ENCODE results near the gene SPATS2L. TPM values are rescaled to one million over a fixed set of nuclear protein-coding genes. Genes with fewer than 3 reads are reported as not detected.

The SPATS2L gene
- total RNA-seq, 1 experiment from 2014 or later = 112 TPM

- H3K9me3 Mint-ChIP-seq = peaks cover 13% of the 10 kb centered on the region
- POLR2A ChIA-PET = no interaction called here
- TF ChIP-seq NFE2L1 (CRISPR knock-in tag; IDR thresholded peaks at IDR 0.05) (no peak), JUN (CRISPR knock-in tag; IDR thresholded peaks at IDR 0.05) (no peak), FOXP1 (CRISPR knock-in tag; IDR thresholded peaks at IDR 0.05; ENCODE audit: borderline replicate concordance) (no peak), ZNF532 (CRISPR knock-in tag; IDR thresholded peaks at IDR 0.05; ENCODE audit: borderline replicate concordance) (no peak), ZNF423 (CRISPR knock-in tag; IDR thresholded peaks at IDR 0.05) (no peak)
- H3K27me3 Mint-ChIP-seq (ENCODE audit: low read depth) = no peaks in the 10 kb centered on the region
- CTCF ChIA-PET = no interaction called here
- H3K36me3 Mint-ChIP-seq = peaks cover 17% of the 10 kb centered on the region
- H3K27ac Mint-ChIP-seq = no peak overlapping the region
- peaks cover 9% of the 10 kb centered on the region for H3K4me1 Mint-ChIP-seq
- ATAC-seq (no peak), DNase-seq (ENCODE audit: low spot score) (no peak)
- no peak overlapping the region for H3K4me3 Mint-ChIP-seq
These were observed 181.7 kb downstream of the SPATS2L start for GRCh38 chr2:200488169-200488568.

- no peak overlapping the region for H3K27ac Mint-ChIP-seq
- no peaks in the 10 kb centered on the region for H3K4me1 Mint-ChIP-seq
- H3K27me3 Mint-ChIP-seq (ENCODE audit: low read depth) = no peaks in the 10 kb centered on the region
- no peak overlapping the region for H3K4me3 Mint-ChIP-seq
- TF ChIP-seq SMAD4 (CRISPR knock-in tag; IDR thresholded peaks at IDR 0.05) (no peak), TP53 (CRISPR knock-in tag; IDR thresholded peaks at IDR 0.05) (no peak), ZSCAN18 (CRISPR knock-in tag; IDR thresholded peaks at IDR 0.05) (no peak), FOXK1 (CRISPR knock-in tag; IDR thresholded peaks at IDR 0.05) (no peak), SP1 (CRISPR knock-in tag; conservative IDR thresholded peaks at IDR 0.05) (no peak), MXD4 (CRISPR knock-in tag; IDR thresholded peaks at IDR 0.05; ENCODE audit: borderline replicate concordance) (no peak), PRDM15 (CRISPR knock-in tag; IDR thresholded peaks at IDR 0.05) (no peak), OVOL2 (CRISPR knock-in tag; IDR thresholded peaks at IDR 0.05; ENCODE audit: borderline replicate concordance) (no peak), ZNF121 (CRISPR knock-in tag; IDR thresholded peaks at IDR 0.05) (no peak), FOXP1 (CRISPR knock-in tag; IDR thresholded peaks at IDR 0.05; ENCODE audit: borderline replicate concordance) (no peak), GRHL2 (CRISPR knock-in tag; IDR thresholded peaks at IDR 0.05; ENCODE audit: insufficient replicate concordance, severe bottlenecking) (no peak), JAZF1 (CRISPR knock-in tag; IDR thresholded peaks at IDR 0.05) (no peak), CDX4 (CRISPR knock-in tag; IDR thresholded peaks at IDR 0.05; ENCODE audit: borderline replicate concordance) (no peak), HMGA2 (CRISPR knock-in tag; IDR thresholded peaks at IDR 0.05) (no peak), NR2C2 (CRISPR knock-in tag; IDR thresholded peaks at IDR 0.05) (no peak), MAX (CRISPR knock-in tag; IDR thresholded peaks at IDR 0.05) (no peak), FOXP4 (CRISPR knock-in tag; IDR thresholded peaks at IDR 0.05) (no peak), CREM (CRISPR knock-in tag; IDR thresholded peaks at IDR 0.05) (no peak), GTF2I (CRISPR knock-in tag; conservative IDR thresholded peaks at IDR 0.05) (no peak)
- ATAC-seq (peak; percentile 39; the same call in 1 of the 2 replicates), DNase-seq (ENCODE audit: low spot score) (no peak)
- POLR2A ChIA-PET = no interaction called here
- CTCF ChIA-PET = interaction anchor here (1.3 kb wide), 1 partner anchor 223 kb away, joined by 3 read pairs; no protein-coding TSS in a partner anchor
- H3K36me3 Mint-ChIP-seq = peaks cover 17% of the 10 kb centered on the region
- H3K9me3 Mint-ChIP-seq = peaks cover 13% of the 10 kb centered on the region
These were observed 183.5 kb downstream of the SPATS2L start for GRCh38 chr2:200490001-200490400.
